ENCODE data around the gene CRYBG1. TPM values are rescaled to one million over a fixed set of nuclear protein-coding genes. Genes with fewer than 3 reads are reported as not detected.

CRYBG1 gene
- total and polyA plus RNA-seq, 2 of the 13 experiments (the other 11 are each of a cell fraction or from before 2014, with no cell fraction given), result 10.1 to 21.9 TPM

DNA sequence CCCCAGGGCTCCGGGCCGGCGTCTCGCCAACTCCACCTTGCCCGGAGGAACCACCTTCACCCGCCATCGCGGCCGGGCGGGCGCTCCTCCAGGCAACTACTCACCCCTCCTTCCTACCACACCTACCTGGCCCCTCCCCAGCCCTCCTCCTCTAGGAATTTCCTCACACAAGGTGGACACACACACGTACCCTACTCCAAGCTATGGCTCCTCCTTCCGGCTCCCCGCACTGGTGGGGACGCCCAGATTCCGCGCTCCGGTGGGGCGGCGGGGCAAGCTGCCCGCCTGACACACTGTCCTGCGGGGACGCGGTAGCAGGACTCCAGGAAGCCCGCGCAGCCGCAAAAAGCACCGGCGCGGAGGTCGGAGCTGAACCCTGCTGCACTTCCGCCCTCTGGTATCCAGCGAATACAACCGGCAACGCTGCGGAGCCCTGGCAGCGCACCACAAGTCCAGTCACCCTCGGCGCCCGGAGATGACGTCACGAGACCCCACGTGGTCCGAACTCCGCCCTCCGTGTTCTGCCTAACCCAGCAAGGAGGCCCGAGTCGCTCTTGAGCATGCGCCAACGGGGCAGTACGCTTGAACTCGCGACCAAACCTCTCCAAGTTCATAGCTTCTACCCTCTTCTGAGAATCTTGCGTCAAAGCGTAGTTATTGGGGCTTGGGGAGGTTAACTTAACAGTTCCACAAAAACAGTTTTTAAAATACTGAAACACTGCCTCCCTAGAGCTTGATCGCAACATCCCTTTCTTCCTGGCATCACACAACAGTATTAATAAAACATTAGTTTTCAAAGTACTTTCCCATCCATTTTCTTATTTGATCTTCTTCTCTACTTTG, 35.0 kb upstream of the CRYBG1 start, which contains the start of gene ATG5 (continued):
- TF ChIP-seq ZNF292 (CRISPR knock-in tag; IDR thresholded peaks at IDR 0.05; ENCODE audit: borderline replicate concordance, low read depth), result peak; percentile 58; the same call in 1 of the 2 replicates
- TF ChIP-seq ZNF550 (CRISPR knock-in tag; IDR thresholded peaks at IDR 0.05; ENCODE audit: borderline replicate concordance), result 0 out of 2 replicates have a peak, but pooled peaks have one; percentile 62
- peak; percentile 67 for TF ChIP-seq ZMAT3 (CRISPR knock-in tag; conservative IDR thresholded peaks at IDR 0.05)
- TF ChIP-seq TFDP2 (CRISPR knock-in tag; IDR thresholded peaks at IDR 0.05), result peak; percentile 70; the same call in 1 of the 2 replicates
- peak; percentile 91 for TF ChIP-seq MYPOP (CRISPR knock-in tag; IDR thresholded peaks at IDR 0.05)
- TF ChIP-seq ZMYM2 (CRISPR knock-in tag; IDR thresholded peaks at IDR 0.05), result peak; percentile 75; the same call in 1 of the 2 replicates
- no peak for TF ChIP-seq TCF12 (IDR thresholded peaks at IDR 0.05)
- no peak for TF ChIP-seq TCF12 (CRISPR knock-in tag; IDR thresholded peaks at IDR 0.05)
- TF ChIP-seq NFYB (CRISPR knock-in tag; IDR thresholded peaks at IDR 0.05), result peak; percentile 39; the same call in 1 of the 2 replicates
- peak; percentile 86; the same call in 1 of the 2 replicates for TF ChIP-seq WIZ (CRISPR knock-in tag; IDR thresholded peaks at IDR 0.05)
- no peak for TF ChIP-seq ZNF790 (CRISPR knock-in tag; IDR thresholded peaks at IDR 0.05; ENCODE audit: borderline replicate concordance)
- TF ChIP-seq ZNF607 (CRISPR knock-in tag; IDR thresholded peaks at IDR 0.05; ENCODE audit: borderline replicate concordance), result peak; percentile 82
- no peak for TF ChIP-seq ZNF530 (CRISPR knock-in tag; IDR thresholded peaks at IDR 0.05; ENCODE audit: low read depth)
- TF ChIP-seq TFDP1 (CRISPR knock-in tag; IDR thresholded peaks at IDR 0.05; ENCODE audit: borderline replicate concordance), result peak; percentile 34; the same call in 1 of the 2 replicates
- TF ChIP-seq ZNF556 (CRISPR knock-in tag; IDR thresholded peaks at IDR 0.05; ENCODE audit: borderline replicate concordance), result peak; percentile 91; the same call in 1 of the 2 replicates
- TF ChIP-seq CBX2 (IDR thresholded peaks at IDR 0.05; ENCODE audit: low read depth, low read length), result no peak
- TF ChIP-seq CBX2 (CRISPR knock-in tag; IDR thresholded peaks at IDR 0.05; ENCODE audit: low read depth), result peak; percentile 28; the same call in 1 of the 2 replicates
- TF ChIP-seq ZBTB25 (CRISPR knock-in tag; IDR thresholded peaks at IDR 0.05), result peak; percentile 97
- TF ChIP-seq ZNF232 (CRISPR knock-in tag; IDR thresholded peaks at IDR 0.05; ENCODE audit: borderline replicate concordance), result 0 out of 2 replicates have a peak, but pooled peaks have one; percentile 27
- TF ChIP-seq KDM1A (CRISPR knock-in tag; IDR thresholded peaks at IDR 0.05), result no peak
- TF ChIP-seq CREB1 (IDR thresholded peaks at IDR 0.05), result peak; percentile 100
- TF ChIP-seq CREB1 (CRISPR knock-in tag; IDR thresholded peaks at IDR 0.05), result peak; percentile 99
